NCI-H2171 (cell line): ENCODE measurements around the gene ARSB.

Experiments used
- DNase-seq: peaks from one replicate; lab custom pipeline; 2025; lab: John Stamatoyannopoulos, UW

Gene ARSB

DNA sequence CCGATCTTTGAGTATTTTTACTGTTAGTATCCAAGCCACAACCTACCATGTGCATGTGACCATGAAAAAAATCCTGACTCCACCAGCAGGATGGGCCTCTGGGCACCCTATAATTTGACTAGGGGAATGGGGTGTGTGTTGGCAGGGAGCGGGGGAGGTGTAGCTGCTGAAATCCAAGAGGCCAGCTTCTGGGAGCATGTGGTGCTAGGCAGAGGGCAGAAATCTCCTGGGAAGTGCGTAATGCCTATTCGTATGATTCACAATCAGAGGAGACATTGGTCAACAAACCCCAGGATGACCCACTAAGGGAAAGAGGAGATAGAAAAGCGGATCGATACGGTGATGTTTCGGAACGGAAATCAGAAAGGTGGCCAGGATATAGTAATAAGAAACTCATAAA is 149.9 kb downstream of the ARSB start:
- DNase-seq, result no peak

DNA sequence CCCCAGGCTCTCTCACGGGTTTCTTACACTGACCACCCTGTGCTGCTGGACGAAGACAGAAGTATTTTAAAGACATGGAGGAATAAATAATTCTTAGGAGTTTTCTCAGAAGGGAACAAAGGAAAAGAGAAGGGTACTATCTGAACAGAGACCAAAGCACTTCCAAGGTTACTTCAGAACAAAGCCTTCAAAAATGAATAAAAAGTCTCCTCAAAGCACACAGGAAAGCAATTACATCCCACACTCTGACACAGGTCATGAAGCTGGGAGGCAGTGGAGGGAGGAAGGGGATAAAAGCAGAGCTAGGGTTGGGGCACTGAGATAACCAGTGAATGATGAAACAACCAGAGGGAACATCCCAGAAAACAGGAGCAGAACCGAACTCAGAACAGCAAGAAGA is 151.8 kb downstream of the ARSB start:
- DNase-seq, result no peak

DNA sequence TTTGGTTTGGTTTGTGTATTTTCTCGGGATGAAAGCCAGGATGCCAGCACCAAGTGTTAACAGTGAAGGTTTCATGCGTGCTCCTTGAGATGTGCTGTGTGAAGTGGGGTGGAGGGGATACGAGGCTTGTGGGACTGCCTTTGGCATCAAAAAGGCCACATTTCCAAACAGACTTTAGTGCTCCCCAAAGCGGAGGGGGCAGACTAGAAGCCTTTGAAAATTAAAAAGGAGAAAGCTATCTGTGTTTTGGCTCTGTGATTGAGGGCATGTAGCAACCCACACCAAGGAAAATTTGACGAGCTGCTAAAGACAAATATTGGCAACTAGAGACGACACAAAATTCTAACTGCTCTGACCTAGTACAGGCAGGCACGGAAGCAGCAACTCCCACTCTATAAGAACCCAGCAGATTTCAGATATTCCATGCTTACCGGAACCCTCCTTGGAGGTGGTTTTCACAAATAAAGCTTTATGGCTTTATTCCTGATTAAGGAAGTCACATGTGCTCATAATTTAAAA is 154.5 kb downstream of the ARSB start:
- DNase-seq, result no peak

DNA sequence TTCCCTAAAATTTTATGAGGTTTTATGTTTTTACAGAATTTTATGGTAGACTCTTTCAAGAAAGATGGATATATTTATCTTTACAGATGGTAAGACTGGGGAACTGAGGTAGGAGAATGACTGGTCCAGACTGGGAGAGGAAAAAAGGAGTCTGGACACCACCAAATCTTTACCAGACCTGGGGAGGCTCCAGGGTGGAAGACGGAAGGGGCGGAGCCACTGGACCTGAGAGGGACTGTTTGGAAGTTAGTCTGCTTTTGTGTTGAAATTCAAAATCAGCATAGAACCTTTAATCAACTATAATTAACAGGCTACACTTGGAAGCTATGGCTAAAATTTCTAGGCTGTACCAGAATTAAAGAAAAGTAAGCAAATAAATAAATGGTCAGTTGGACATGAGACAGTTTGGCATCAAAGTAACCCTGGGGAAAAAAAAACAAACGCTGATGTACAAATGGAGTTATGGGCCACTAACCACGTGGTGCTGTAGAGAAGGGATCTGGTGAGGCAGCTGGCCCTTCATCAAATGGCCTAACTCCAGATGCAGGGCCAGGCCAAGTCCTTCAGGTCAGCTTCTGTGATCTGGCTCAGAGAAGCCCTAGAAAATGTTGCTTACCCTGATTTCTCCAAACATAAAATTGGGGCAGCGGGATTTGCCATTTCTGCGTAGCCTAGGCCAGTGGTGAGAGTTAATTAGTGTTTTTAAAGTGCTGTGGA is 155.1 kb downstream of the ARSB start:
- no peak for DNase-seq

DNA sequence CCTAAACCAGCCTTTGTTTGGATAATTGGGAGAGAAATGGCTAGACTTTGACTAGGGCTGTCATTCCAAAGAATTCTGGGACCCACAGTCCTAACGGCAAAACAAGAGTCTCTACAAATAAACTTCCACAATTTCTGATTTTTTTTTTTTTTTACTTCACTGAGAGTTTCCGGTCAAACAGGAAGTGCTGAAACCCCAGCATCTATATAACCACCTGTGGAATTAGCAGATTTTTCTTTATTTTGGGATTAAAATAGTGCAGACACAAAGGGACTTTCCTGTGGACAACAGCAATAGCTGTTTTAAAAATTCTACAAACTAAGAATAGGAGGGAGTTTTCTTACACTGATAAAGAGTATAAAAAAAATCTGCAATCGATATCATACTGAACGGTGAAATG is 157.4 kb downstream of the ARSB start:
- DNase-seq, result no peak

DNA sequence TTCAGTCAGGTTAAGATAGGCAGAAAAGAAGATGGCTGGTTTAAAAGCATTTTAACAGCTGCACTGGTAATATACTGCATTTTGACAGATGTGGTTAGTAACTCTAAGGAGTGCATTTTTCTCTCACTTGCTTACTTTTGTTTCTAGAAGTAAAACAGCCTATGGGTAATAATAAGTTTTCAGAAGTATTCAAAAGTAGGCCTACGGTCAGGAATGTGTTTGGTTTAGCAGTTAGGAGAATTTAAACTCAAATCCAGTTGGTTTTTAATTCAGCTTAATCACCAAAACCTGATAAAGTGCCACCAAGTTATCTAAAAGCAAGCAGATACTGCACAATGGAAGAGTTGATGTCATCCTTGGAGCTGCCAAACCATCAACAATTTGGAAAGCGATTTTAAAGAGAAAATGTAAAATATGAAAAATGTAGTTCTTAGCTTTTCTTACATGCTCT is 160.3 kb downstream of the ARSB start:
- DNase-seq, result no peak

DNA sequence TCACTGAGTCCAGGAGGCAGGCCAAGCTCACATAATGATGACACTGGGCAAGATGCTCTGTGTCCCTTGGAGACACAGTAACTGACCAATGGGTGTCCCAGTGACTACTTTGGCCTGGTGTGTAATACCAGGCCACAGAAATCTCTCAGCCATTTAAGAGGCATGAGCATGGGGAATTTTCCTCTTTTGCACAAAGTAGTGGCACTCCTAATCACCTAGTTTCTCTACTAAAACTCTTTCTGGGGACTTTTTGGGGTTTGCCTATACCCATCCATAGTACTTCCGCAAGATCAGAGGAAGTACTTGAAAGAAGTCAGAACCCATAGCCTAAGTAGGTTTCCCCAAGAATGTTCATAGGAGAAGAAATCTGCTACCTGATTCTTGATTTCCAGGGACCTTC is 161.9 kb downstream of the ARSB start:
- DNase-seq, result no peak

- DNase-seq, result no peak
Observed at GRCh38 chr5:78821536-78822021, 163.5 kb downstream of the ARSB start.

- no peak for DNase-seq
Observed at GRCh38 chr5:78819707-78820106, 165.4 kb downstream of the ARSB start.

DNA sequence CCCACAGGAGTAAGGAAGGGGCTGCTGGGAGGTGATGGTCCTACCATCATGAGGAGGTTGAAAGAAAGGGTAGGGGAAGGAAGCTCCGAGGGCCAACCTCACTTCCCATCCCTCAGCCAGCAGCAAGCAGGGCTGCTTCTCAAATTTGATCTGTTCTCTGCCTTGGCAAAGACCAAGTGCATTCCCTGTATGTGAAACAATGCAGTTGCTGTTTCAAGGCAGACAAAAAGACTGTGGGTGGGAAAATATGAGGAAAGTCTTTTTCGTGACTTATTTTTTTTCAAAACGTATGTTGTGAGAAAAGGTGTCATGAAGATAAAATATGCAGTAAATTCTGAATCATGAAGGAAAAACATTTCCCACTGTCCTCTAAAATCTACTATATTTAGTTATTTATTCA is 165.9 kb downstream of the ARSB start:
- no peak for DNase-seq

DNA sequence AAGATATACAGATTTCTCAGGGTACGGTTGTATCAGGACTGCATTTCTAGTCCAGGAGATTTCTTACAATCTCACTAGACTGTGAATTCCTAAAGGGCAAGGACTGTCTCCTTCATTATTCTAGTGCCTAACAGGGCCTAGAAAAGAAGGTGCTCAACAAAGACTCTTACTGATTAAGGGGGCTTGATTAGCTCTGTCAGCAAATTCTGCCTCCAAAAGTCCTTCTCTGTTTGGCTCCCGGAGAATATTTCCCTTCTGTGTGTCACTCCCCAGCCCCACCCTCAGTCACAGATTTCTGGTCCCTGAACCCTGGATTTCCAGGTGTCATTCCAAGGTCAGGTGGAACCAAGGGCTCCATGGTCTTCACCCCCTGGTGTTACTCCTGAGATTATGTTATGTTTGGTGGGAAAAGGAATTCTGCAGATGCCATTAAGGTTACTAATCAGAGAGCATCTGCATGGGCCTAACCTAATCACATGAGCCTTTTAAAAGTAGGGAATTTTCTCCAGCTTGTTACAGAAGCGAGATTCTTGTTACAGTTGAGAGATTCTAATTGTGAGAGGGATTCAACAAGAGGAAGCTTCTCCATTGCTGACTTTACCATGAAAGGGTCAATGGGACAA is 168.9 kb downstream of the ARSB start:
- DNase-seq, result no peak

GRCh38 chr5:78813906-78814530 is 171.1 kb downstream of the ARSB start:
- no peak for DNase-seq

DNA sequence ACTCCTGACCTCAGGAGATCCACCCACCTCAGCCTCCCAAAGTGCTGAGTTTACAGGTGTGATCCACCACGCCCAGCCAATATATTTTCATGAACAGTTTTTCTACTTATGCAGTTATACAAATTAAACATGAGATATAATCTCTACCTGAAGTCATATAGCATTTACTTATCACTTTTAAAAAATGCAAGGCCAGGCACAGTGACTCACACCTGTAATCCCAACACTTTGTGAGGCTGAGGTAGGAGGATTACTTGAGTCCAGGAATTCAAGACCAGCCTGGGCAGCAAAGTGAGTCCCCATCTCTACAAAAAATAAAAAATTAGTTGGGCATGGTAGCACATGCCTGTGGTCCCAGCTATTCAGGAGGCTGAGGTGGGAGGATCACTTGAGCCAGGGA is 171.8 kb downstream of the ARSB start:
- DNase-seq, result no peak

- no peak for DNase-seq
Observed at GRCh38 chr5:78811866-78812265, 173.2 kb downstream of the ARSB start.

GRCh38 chr5:78811121-78811817 is 173.8 kb downstream of the ARSB start:
- DNase-seq, result no peak

DNA sequence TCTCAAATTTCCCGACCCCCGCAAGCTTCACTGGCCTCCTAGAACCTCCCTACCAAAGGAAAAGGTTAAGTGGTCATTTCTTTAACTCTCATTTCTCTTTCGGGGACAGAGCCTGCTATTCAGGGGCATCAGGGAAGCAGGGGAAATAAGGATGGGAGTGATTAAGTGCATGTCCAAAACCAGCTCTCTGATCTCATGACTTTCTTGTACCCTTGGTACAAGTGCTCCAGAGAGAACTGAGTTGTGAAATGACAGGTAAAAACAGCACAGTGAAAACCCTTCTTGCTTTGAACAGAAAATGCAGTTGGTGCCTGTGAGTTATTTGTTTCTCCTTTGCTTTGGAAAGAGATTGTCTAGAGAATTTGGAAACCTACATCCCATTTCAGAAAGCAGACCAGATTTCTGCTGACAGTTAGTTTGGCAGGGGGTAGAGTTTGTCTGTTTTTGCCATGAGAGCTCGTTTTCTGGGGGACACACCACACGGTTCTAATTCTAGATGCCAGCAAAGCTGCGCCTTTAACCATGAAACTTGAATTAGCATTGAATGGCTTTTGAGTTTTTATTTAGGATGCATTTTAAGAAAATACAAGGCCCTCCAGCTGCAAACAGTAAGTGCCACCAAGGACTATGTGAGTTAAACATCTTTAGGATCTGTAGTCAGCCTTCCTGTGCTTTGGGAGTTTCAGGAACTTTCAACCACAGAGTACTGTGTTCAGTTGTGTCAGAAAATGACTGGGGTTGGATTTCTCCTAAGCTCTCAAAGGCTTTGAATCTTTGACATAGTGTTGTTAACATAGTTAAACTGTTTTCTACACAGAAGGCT is 174.8 kb downstream of the ARSB start:
- DNase-seq, result no peak

DNA sequence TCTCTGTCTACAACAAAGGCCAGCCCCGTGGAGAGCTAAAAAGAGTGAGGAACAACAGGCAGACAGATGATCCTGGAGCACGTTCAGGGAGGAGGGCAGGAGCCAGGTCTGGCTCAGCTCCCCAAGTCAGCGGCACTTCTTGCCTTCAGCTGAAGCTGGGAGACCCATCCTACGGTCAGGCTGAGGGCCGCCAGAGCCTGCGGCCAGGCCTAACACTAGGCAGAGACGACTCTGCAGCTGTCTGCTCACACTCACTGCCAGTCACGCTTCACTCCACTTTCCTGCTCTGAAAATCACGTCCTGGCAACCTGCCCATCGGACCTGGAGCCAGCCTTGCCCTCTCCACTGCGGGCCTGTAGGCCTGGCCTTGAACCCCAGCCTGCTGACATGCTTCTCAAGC is 175.7 kb downstream of the ARSB start:
- DNase-seq, result no peak

- no peak for DNase-seq
Observed at GRCh38 chr5:78808818-78809217, 176.3 kb downstream of the ARSB start.

- DNase-seq, result no peak
Observed at GRCh38 chr5:78808380-78808779, 176.7 kb downstream of the ARSB start.

- DNase-seq, result no peak
Observed at GRCh38 chr5:78806544-78806943, 178.6 kb downstream of the ARSB start.

DNA sequence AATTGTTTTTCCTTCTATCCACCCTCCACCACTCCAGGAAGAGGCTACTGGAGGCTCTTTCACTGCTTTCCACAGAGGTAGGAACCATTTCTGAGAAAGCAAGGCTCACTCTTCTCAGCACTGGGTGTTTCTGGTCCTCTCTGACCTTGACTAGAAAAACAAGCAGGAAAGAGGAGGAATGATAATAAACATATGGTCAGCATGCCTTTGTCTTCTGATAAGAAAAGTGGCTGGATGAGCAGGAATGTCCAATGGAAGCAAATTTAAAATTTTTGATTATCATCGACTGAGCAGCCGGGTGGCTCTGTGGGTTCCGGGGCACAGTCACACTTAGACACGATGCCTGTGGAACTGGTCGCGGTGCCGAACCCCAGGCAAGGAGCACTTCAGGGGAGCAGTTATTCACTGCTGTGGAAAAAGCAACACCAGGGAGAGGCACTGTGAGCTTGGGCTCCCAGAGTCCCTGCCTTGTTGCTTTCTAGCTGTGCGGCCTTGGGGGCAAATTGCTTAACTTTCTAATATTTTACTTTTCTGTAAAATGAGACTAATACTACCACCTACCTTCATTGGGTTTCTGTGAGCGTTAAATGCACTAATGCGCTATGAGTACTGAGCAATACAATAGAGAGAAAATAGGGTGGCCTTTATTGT is 179.5 kb downstream of the ARSB start:
- DNase-seq, result no peak
